SK-N-SH (cell line): ENCODE results near the gene MYO1B. TPM values are rescaled to one million over a fixed set of nuclear protein-coding genes. Genes with fewer than 3 reads are reported as not detected.

ENCODE experiments used
- CTCF ChIA-PET: fragments of 300-600, 350-600 bp; formaldehyde crosslinking; extraction: SDS; loops from one replicate; lab custom pipeline; 2021; lab: Yijun Ruan, JAX
- POLR2A ChIA-PET: fragments of 350-600 bp; sonication (Branson Sonifier 250); formaldehyde crosslinking; extraction: SDS; loops from one replicate; lab custom pipeline; 2020; ENCODE audit warnings: antibody characterized with exemption, inconsistent platforms; lab: Yijun Ruan, JAX
- DNase-seq: peaks from one replicate; pipeline ENCODE4 v3.0.0; 2012
- H2AFZ ChIP-seq: fragments of 200-600 bp; sonication (generic); 2 replicates; pipeline ENCODE4 v1.8.1; 2016; ENCODE audit warnings: antibody characterized with exemption, mild to moderate bottlenecking, low read depth
- H3F3A ChIP-seq: fragments of 200-600 bp; sonication (generic); replicated peaks from 2 replicates; pipeline ENCODE3; 2016; ENCODE audit warnings: antibody characterized with exemption, mild to moderate bottlenecking; ENCODE audit not compliant: insufficient read depth
- H3K27ac ChIP-seq, 2 experiments: fragments of 200-500 bp in 1 of 2; fragments of 200-600 bp in 1 of 2; sonication (Bioruptor generic) in 1 of 2; sonication (generic), shearing (Covaris generic) in 1 of 2; 2 replicates each; pipeline versions ENCODE4 v1.5.1 to v1.6.1; 2014 to 2016; ENCODE audit warnings: low read depth in 2 of 2, inconsistent platforms in 1 of 2, low read length in 1 of 2, mild to moderate bottlenecking in 1 of 2, mixed read lengths in 1 of 2
- H3K27me3 ChIP-seq: fragments of 200-600 bp; sonication (generic), shearing (Covaris generic); 2 replicates; pipeline ENCODE4 v1.6.1; 2016; ENCODE audit warnings: mixed run types; ENCODE audit not compliant: insufficient read depth
- H3K36me3 ChIP-seq, 2 experiments: fragments of 200-500 bp in 1 of 2; fragments of 200-600 bp in 1 of 2; sonication (Bioruptor generic) in 1 of 2; sonication (generic) in 1 of 2; replicated peaks in 1 of 2; 2 replicates each; pipeline versions ENCODE3 to v1.5.1; 2014 to 2016; ENCODE audit warnings: low read length in 1 of 2, mild to moderate bottlenecking in 1 of 2; ENCODE audit not compliant: insufficient read depth in 2 of 2, control insufficient read depth in 1 of 2
- H3K4me1 ChIP-seq, 2 experiments: fragments of 200-500 bp in 1 of 2; fragments of 200-600 bp in 1 of 2; sonication (Bioruptor generic) in 1 of 2; sonication (generic), shearing (Covaris generic) in 1 of 2; 2 replicates each; pipeline versions ENCODE4 v1.5.1 to v1.6.1; 2014 to 2016; ENCODE audit warnings: low read depth in 1 of 2, low read length in 1 of 2, mixed run types in 1 of 2; ENCODE audit not compliant: insufficient read depth in 2 of 2, control insufficient read depth in 1 of 2
- H3K4me2 ChIP-seq: fragments of 200-600 bp; sonication (generic), shearing (Covaris generic); 2 replicates; pipeline ENCODE4 v1.6.1; 2017; ENCODE audit warnings: mixed run types
- H3K4me3 ChIP-seq, 2 experiments: fragments of 200-500 bp in 1 of 2; fragments of 200-600 bp in 1 of 2; sonication (Bioruptor generic) in 1 of 2; sonication (generic), shearing (Covaris generic) in 1 of 2; 2 replicates each; pipeline versions ENCODE4 v1.5.1 to v1.8.1; 2014 to 2016; ENCODE audit warnings: low read depth in 2 of 2, inconsistent platforms in 1 of 2, low read length in 1 of 2, mild to moderate bottlenecking in 1 of 2, mixed read lengths in 1 of 2, moderate library complexity in 1 of 2
- H3K79me2 ChIP-seq: fragments of 200-600 bp; sonication (generic); 2 replicates; pipeline ENCODE4 v1.8.1; 2017; ENCODE audit warnings: mild to moderate bottlenecking; ENCODE audit not compliant: insufficient read depth
- H3K9ac ChIP-seq: fragments of 200-600 bp; sonication (generic); 2 replicates; pipeline ENCODE4 v1.6.1; 2017; ENCODE audit warnings: mixed run types
- H3K9me2 ChIP-seq: fragments of 200-600 bp; sonication (generic); 2 replicates; pipeline ENCODE4 v1.6.1; 2017; ENCODE audit warnings: mixed run types
- H3K9me3 ChIP-seq: fragments of 200-600 bp; sonication (generic); 2 replicates; pipeline ENCODE4 v1.6.1; 2017; ENCODE audit warnings: mixed run types, mild to moderate bottlenecking, moderate library complexity
- H4K20me1 ChIP-seq: fragments of 200-600 bp; sonication (generic); 2 replicates; pipeline ENCODE4 v1.6.1; 2017; ENCODE audit warnings: mild to moderate bottlenecking, mixed run types; ENCODE audit not compliant: insufficient read depth
- CHD2 ChIP-seq: fragments of 150-350 bp; IDR thresholded peaks from 2 replicates; pipeline ENCODE4 v1.6.1; 2018; ENCODE audit warnings: low read length; ENCODE audit not compliant: partially characterized antibody
- EP300 ChIP-seq, 2 experiments: IDR thresholded peaks; 2 replicates each; pipeline versions ENCODE4 v1.4.0 to v1.6.1; 2012; ENCODE audit warnings: borderline replicate concordance in 1 of 2, low read depth in 1 of 2, low read length in 1 of 2
- FOXJ3 ChIP-seq: sonication (generic); formaldehyde crosslinking; IDR thresholded peaks from 2 replicates; pipeline ENCODE4 v1.5.1; 2020; ENCODE audit warnings: mild to moderate bottlenecking, missing genetic modification reagents
- FOXM1 ChIP-seq: IDR thresholded peaks from 2 replicates; pipeline ENCODE4 v1.4.0; 2012; ENCODE audit warnings: low read depth, mild to moderate bottlenecking
- GABPA ChIP-seq: IDR thresholded peaks from 2 replicates; pipeline ENCODE4 v1.4.0; 2012; ENCODE audit warnings: low read depth, mild to moderate bottlenecking
- GATA2 ChIP-seq: sonication (generic); formaldehyde crosslinking; IDR thresholded peaks from 2 replicates; pipeline ENCODE4 v1.5.0; 2020; ENCODE audit warnings: mild to moderate bottlenecking, missing genetic modification reagents
- MEF2A ChIP-seq: IDR thresholded peaks from 2 replicates; pipeline ENCODE4 v1.4.0; 2012; ENCODE audit warnings: low read depth, borderline replicate concordance
- NRF1 ChIP-seq: IDR thresholded peaks from 2 replicates; pipeline ENCODE4 v1.6.1; 2012; ENCODE audit warnings: low read depth, mild to moderate bottlenecking, low read length
- RFX5 ChIP-seq: IDR thresholded peaks from 2 replicates; pipeline ENCODE4 v1.6.1; 2012; ENCODE audit warnings: mild to moderate bottlenecking, improper control_type of control experiment, low read length
- TCF12 ChIP-seq: IDR thresholded peaks from 2 replicates; pipeline ENCODE4 v1.4.0; 2012
- YY1 ChIP-seq: IDR thresholded peaks from 2 replicates; pipeline ENCODE4 v1.4.0; 2012; ENCODE audit warnings: low read depth, mild to moderate bottlenecking
- WGBS: methylation state at CpG from one replicate; pipeline ENCODE4 v1.1.6; 2017; ENCODE audit warnings: low lambda C conversion rate; 5-methylcytosine and 5-hydroxymethylcytosine counted together
- polyA plus RNA-seq, 3 experiments: library from polyadenylated mRNA; depleted of rRNA; stranded (reverse); fragments of >200 nt; gene quantifications; 2 replicates each; pipeline ENCODE4 v1.2.3, GENCODE V29; 2012
- TF ChIP-seq, protein P1 (sequence below): IDR thresholded peaks from 2 replicates; pipeline ENCODE4 v1.4.0; 2012; ENCODE audit warnings: low read depth, borderline replicate concordance

The MYO1B gene
- polyA plus RNA-seq, 1 of the 3 experiments (the other 2 are of a cell fraction), result 20.2 TPM

DNA sequence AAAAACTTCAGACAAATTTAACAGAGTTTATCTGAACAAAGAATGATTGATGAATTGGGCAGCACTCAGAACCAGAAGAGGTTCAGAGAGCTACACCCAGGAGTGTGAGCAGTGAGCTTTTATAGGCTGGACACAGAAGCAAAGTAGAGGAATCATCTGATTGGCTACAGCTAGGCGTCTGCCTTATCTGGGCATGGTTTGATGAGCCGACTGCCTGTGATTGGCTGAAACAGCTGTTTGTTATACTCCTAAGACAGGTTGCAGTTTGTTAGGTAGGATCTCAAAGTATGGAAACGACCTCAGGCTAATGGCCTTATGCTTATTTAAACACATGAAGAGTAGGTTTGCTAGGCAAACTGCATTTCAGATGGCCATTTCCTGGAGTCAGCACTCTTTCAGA, 188.9 kb downstream of the MYO1B start:
- POLR2A ChIA-PET, result no interaction called here
- no peak for DNase-seq
- CTCF ChIA-PET, result interaction anchor here (2.3 kb wide), 1 partner anchor 67 kb away, joined by 7 read pairs; no protein-coding TSS in a partner anchor

GRCh38 chr2:191435141-191435540, 189.9 kb downstream of the MYO1B start:
- Histone ChIP-seq H3K9me3 (no peaks in the 10 kb centered on the region), H3K4me1 (no peaks in the 10 kb centered on the region; a peak in 1 of 4 replicates), H3F3A (no peaks in the 10 kb centered on the region), H3K4me3 (no peak overlapping the region), H4K20me1 (no peaks in the 10 kb centered on the region), H2AFZ (no peak overlapping the region), H3K9me2 (no peaks in the 10 kb centered on the region), H3K4me2 (no peak overlapping the region), H3K36me3 (no peaks in the 10 kb centered on the region), H3K79me2 (no peaks in the 10 kb centered on the region), H3K27me3 (no peaks in the 10 kb centered on the region), H3K9ac (no peak overlapping the region), H3K27ac (no peak overlapping the region)
- no peak for DNase-seq
- 83% methylated on average over 6 of the region's 6 CpGs for WGBS
- CTCF ChIA-PET, result interaction anchor here (2.3 kb wide), 1 partner anchor 66 kb away, joined by 7 read pairs; no protein-coding TSS in a partner anchor
- POLR2A ChIA-PET, result no interaction called here
- TF ChIP-seq EP300 (IDR thresholded peaks at IDR 0.05; ENCODE audit: borderline replicate concordance in 1 of 2, low read depth in 1 of 2, low read length in 1 of 2) (no peak), MEF2A (no peak), YY1 (no peak), GATA2 (CRISPR knock-in tag) (no peak)

More for the DNA sequence above, 188.9 kb downstream of the MYO1B start:
- no peak overlapping the region for H3K4me2 ChIP-seq
- H3F3A ChIP-seq, result no peaks in the 10 kb centered on the region
- H3K79me2 ChIP-seq, result no peaks in the 10 kb centered on the region
- H3K36me3 ChIP-seq, result no peaks in the 10 kb centered on the region
- no peak overlapping the region for H2AFZ ChIP-seq
- no peak overlapping the region for H3K27ac ChIP-seq
- H3K4me1 ChIP-seq, result no peaks in the 10 kb centered on the region; a peak in 1 of 4 replicates
- no peaks in the 10 kb centered on the region for H4K20me1 ChIP-seq
- WGBS, result 90% methylated on average over 3 of the region's 3 CpGs
- no peaks in the 10 kb centered on the region for H3K9me2 ChIP-seq
- H3K27me3 ChIP-seq, result no peaks in the 10 kb centered on the region
- TF ChIP-seq FOXM1 (no peak), GABPA (no peak), CHD2 (no peak), RFX5 (no peak), FOXJ3 (CRISPR knock-in tag) (no peak), NRF1 (no peak), TCF12 (no peak)
- TF ChIP-seq, protein P1, sequence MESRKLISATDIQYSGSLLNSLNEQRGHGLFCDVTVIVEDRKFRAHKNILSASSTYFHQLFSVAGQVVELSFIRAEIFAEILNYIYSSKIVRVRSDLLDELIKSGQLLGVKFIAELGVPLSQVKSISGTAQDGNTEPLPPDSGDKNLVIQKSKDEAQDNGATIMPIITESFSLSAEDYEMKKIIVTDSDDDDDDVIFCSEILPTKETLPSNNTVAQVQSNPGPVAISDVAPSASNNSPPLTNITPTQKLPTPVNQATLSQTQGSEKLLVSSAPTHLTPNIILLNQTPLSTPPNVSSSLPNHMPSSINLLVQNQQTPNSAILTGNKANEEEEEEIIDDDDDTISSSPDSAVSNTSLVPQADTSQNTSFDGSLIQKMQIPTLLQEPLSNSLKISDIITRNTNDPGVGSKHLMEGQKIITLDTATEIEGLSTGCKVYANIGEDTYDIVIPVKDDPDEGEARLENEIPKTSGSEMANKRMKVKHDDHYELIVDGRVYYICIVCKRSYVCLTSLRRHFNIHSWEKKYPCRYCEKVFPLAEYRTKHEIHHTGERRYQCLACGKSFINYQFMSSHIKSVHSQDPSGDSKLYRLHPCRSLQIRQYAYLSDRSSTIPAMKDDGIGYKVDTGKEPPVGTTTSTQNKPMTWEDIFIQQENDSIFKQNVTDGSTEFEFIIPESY, result no peak
- TF ChIP-seq, all 33 proteins: peak for 0
- no peaks in the 10 kb centered on the region for H3K9me3 ChIP-seq
- H3K9ac ChIP-seq, result no peak overlapping the region
- no peak overlapping the region for H3K4me3 ChIP-seq
